HPDE6-E6E7 (cell line): ENCODE results near the gene SEMA3E.
"Not testable (repeated sequence)": the region's sequence is repeated elsewhere in the genome, so short reads cannot be mapped to it uniquely, and the experiment has no call there.

Experiments
- DNase-seq: peaks from one replicate; pipeline ENCODE4 v3.0.0; 2011; ENCODE audit warnings: missing footprints; ENCODE audit errors: extremely low spot score

SEMA3E gene

GRCh38 chr7:83559887-83560286, 89.1 kb downstream of the SEMA3E start:
- no peak for DNase-seq

- not testable (repeated sequence) for DNase-seq
Measured at GRCh38 chr7:83552556-83552955, 96.4 kb downstream of the SEMA3E start.

DNA sequence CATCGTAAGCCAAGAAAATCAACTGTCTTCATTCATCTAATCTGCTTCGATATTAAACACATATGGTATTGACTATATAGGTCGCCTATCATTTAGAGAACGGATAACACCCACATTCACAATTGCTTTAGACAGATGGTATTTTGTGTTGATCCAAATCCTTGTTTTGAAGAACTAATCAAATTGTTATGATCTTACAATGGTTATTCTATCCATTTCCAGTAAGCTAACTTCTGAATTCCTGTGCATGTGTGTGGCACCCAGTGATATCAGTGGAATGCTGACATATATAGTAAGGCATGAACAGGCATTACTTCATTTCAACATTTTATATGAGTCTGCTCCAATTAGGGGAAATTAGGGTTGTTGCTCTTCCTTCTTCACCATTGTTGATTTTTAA, 98.8 kb downstream of the SEMA3E start:
- no peak for DNase-seq

DNA sequence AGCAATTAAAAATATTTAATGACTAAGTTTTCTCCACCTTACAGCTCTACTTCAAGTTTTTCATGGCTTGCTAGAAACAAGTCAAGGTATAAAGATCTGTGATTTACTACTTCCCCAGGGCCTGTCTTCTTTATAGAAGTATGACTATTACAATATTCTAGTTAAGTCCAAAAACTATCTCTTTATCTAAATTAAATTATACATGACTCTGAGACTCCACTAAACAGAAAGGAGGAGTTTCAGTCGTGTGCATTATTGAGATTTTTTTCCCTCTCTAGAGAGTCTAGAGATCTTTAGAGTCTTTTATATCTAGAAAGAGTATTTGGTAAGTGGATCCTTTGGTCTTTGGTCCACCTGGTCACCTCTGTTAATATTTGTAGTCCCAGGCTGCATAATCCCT, 100.7 kb downstream of the SEMA3E start:
- DNase-seq: no peak

GRCh38 chr7:83547526-83547925, 101.4 kb downstream of the SEMA3E start:
- DNase-seq: no peak

GRCh38 chr7:83546586-83546985, 102.4 kb downstream of the SEMA3E start:
- no peak for DNase-seq

DNA sequence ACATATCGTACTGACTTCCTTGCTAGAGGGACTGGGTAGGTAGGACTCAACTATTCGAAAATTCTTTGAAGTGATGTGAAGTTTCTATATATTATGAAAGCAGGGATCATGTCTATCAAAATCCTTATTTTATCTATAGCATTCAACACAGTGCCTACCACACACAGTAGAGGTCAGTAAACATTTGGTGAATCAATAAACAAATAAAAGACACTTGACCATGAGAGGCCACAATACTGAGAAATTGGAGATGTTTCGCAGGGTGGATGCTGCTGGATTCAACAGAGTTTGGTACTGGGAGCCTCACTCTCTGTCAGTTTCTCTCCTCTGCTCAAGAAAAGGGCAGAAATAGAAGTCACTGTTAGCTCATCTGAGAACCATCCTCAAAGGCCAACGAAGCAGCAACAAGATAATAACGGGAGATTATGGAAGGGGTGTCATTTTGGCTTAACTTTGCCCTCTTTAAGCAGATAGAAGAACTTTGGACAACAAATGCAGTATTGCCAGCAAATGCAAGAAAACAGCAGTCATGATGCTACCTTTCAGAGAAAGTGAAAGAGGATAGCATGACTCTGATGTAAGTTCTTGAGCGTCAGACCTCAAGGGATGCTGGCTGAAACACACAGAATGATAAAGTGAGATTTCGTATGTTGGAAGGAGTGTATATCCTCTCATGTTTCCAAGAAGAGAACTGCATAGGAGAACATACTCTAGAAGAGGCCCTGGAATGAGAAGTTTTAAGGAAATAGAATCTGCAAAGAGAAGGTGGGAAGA, 107.6 kb downstream of the SEMA3E start:
- DNase-seq: no peak

DNA sequence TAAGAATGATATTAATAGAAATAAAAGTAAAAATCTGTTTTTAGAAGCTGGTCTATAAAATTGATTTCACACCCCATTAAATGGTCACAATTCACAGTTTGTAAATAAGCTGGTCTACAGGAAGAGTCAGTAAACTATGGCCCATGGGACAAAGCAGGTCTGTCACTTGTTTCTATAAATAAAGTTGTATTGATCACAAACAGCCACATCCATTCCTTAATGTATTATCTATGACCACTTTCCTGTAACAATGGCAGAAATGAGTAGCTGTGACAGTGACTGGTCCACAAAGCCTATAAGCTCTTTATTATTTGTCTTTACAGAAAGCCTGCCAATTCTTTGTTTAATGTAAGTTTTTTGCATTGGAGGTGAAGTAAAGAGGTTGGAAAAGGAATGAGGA, 114.5 kb downstream of the SEMA3E start:
- no peak for DNase-seq

GRCh38 chr7:83532219-83532618, 116.7 kb downstream of the SEMA3E start:
- DNase-seq: no peak

DNA sequence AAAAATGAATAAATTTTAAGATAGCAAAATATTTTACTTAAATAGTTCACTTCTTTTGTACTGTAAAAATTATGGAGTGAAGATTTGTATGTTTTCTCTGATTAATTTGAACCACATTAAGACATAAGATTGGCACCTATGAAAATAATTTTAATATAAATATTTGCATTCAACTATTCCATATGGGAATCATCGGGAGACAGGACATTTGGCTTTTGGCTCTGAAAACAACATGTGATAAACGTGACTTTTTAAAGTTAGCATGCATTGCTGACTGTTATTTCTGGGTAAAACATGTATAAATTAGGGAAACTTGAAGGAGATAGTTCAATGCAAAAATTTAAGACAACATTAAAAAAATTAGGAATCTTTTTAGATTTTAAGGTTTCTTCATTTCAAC, 117.2 kb downstream of the SEMA3E start:
- no peak for DNase-seq

DNA sequence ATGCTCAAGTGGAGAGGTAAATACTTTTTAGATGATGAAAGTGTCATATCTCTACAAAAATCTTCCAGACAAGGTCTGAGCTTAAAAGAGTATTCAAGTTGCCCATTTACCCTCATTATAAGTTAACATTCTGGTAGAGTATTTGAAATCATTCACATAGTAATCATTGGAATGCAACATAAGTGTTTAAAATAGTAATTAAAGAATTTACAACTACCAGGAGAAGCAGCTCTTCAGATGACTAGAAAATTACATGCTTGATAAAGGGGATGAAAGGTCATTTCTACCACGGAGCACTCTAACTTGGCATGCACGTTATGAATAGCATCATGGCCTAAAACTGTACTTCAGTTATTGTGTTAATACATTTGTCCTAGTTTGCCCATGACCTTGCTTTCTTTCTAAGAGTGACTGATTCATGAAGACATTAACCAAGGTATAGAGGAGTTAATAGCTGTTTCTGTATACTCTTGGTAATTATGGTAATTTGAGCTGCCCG, 120.0 kb downstream of the SEMA3E start:
- DNase-seq: no peak

GRCh38 chr7:83524277-83525075, 124.5 kb downstream of the SEMA3E start:
- DNase-seq: no peak

GRCh38 chr7:83520726-83521125, 128.2 kb downstream of the SEMA3E start:
- no peak for DNase-seq

DNA sequence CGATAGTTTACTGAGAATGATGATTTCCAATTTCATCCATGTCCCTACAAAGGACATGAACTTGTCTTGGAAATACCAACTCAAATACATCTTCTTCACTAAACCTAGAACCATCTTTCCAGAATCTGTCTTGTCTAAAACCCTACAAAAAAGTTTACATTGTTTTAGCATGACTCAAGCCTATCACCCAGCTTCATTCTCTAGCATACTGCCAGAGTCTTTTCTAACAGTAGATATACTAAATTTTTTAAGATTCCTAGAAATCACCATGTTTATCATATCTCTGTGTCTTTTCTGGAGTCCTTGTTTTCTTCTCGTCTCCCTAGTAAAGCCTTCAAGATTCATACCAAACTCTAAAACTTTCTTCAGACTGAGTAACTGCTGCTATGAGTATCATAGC, 129.7 kb downstream of the SEMA3E start:
- no peak for DNase-seq

DNA sequence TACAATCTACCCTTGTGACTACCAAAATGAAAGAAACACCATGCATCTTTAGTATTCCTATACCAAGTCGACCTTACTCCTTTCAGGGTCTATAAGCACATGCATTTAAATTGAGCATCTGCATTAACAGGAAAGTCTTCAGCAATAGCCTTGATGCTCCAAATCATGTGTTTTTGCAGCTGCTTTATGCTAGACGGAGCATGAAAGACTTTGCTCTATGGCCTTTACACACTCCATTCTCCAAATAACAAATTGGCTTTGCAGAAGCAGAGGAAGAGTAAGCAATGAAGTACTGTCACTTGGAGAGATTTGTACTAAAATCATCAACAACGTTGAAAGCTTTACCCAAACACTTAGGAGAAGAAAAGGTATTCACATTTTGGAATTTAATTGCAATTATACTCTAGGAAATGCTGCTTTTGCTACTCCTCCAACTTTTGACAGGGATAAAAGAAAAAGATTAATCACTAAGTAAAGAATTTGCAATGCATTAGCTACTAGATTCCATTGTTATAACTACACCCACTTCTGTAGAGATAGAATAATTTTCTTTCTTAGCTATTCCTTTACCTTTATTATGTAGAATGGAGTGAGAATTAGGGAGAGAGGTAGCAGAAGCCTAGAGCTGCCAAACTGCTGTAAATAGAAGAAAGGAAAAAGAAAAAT, 131.8 kb downstream of the SEMA3E start:
- no peak for DNase-seq

DNA sequence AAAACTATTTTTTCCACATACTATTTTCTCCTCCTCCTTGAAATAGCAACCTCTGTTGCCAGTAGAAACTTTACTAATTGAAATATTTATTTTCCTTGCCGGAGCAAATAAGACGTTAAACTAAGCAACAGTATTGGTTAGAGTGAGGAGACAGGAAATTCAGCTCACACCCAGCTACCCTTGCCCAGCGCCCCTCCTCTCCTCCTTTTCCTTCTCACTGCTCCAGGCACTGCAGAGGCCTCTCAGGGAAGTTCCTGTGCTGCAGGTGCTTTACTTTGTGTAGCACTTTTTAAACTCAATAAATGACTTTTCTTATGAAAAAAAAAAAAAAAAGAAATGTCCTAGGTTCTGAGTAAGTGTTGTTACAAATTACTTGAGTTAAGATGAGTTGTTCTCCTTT, 134.0 kb downstream of the SEMA3E start:
- DNase-seq: no peak

GRCh38 chr7:83509255-83510021, 139.5 kb downstream of the SEMA3E start:
- DNase-seq: no peak

- DNase-seq: no peak
Measured at GRCh38 chr7:83504330-83504729, 144.6 kb downstream of the SEMA3E start.

DNA sequence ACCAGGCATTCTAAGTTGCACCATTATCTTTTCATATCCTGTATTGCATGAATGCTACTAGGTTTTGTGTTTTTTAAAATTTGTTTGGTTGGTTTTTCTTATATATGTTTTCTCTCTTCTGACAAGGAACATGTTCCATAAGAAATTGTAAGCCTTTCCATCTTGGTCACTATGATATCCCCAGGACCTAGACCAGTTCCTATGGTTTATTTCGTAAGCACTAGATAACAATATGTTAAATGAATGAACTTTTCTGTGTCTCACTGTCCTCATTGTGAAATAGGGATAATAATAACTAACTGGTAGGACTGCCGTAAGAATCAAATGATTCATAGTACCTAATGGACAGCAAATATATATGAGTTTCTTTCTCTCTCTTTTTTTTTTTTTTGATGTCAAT, 146.3 kb downstream of the SEMA3E start:
- DNase-seq: no peak

DNA sequence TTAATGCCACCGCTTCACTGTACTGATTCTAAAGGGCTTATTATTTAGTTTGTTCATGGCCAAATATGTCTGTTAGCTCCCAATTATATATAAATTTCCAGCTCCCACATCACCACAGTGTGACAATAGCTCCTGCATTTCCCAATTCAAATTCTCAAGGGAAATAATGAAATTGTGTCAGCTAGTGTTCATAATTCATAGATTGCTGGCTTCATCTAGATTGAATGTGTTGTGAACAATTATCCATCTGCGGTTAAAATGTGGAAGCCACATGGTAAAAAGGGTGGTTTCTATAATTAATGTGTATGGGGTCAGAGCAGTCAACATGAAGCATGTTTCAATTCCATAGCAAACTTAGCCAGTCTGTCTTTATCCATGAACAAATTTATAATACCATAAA, 154.3 kb downstream of the SEMA3E start:
- no peak for DNase-seq

DNA sequence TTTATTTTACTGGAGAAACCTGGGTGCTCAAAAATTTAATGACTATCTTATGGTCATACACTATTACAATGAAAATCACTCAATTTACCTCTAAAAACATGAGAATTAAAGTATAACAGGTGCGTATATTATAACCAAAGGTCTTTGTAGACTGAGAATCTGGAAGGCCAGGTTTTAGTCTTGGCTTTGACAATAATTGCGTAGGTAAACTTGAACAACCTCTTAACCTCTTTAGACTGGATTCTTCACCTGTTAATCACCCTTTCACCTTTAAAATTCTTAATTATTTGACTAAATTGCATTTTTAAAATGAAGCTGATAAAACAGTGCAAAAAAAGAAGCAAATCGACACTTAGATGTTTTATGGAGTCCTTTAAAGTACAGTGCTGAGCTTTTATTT, 156.1 kb downstream of the SEMA3E start:
- DNase-seq: no peak

DNA sequence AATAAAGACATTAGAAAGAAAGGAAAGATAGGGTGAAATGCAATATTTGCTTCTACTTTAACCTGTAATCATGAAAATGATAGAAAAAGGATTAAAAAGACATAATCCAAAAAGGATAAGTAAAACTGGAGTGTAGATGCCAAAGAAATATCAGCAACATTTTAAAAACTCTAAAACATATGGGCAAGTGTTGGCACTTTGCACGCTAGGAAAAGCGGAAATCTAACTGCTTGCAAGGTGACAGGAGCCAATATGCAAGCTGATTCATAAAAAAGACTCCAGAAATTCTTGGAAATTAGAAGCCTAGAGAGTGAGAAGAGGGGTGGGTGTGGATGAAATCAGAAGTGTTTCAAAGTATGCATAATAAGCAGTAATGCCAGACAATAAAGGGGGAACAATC, 161.1 kb downstream of the SEMA3E start:
- no peak for DNase-seq
